Activated T-cell treated with anti-CD3 and anti-CD28 coated beads for 48 hours (primary cell): ENCODE data around the gene ADAM19.

Experiments
- DNase-seq: peaks from one replicate; pipeline ENCODE4 v3.0.0-alpha.2; 2020; ENCODE audit warnings: low read depth

Gene ADAM19

GRCh38 chr5:157575381-157576020, at the start of gene ADAM19:
Gene ADAM19 (minus strand): TSS chr5:157575775. CDS start chr5:157575696, 79 bp downstream.
- peak; percentile 51 for DNase-seq

GRCh38 chr5:157624144-157624543, 48.6 kb upstream of the ADAM19 start:
- DNase-seq, result no peak

GRCh38 chr5:157620776-157621175, 45.2 kb upstream of the ADAM19 start:
- DNase-seq, result no peak

- DNase-seq, result no peak
Observed at GRCh38 chr5:157618191-157618765, 42.7 kb upstream of the ADAM19 start.

GRCh38 chr5:157616785-157617184, 41.2 kb upstream of the ADAM19 start:
- no peak for DNase-seq

- no peak for DNase-seq
Observed at GRCh38 chr5:157613385-157614245, 38.0 kb upstream of the ADAM19 start.

- DNase-seq, result no peak
Observed at GRCh38 chr5:157612581-157612980, 37.0 kb upstream of the ADAM19 start.

- DNase-seq, result no peak
Observed at GRCh38 chr5:157611571-157612476, 36.2 kb upstream of the ADAM19 start.

- DNase-seq, result no peak
Observed at GRCh38 chr5:157610990-157611389, 35.4 kb upstream of the ADAM19 start.

- no peak for DNase-seq
Observed at GRCh38 chr5:157608972-157609565, 33.5 kb upstream of the ADAM19 start.

- peak; percentile 41 for DNase-seq
Observed at GRCh38 chr5:157607371-157608161, 32.0 kb upstream of the ADAM19 start.

- no peak for DNase-seq
Observed at GRCh38 chr5:157606046-157606445, 30.5 kb upstream of the ADAM19 start.

GRCh38 chr5:157603333-157604190, 28.0 kb upstream of the ADAM19 start:
- peak; percentile 47 for DNase-seq

- peak; percentile 38 for DNase-seq
Observed at GRCh38 chr5:157602505-157602904, 26.9 kb upstream of the ADAM19 start.

GRCh38 chr5:157600252-157600651, 24.7 kb upstream of the ADAM19 start:
- no peak for DNase-seq

- no peak for DNase-seq
Observed at GRCh38 chr5:157599565-157599964, 24.0 kb upstream of the ADAM19 start.

- DNase-seq, result no peak
Observed at GRCh38 chr5:157598350-157598936, 22.9 kb upstream of the ADAM19 start.

GRCh38 chr5:157597277-157597676, 21.7 kb upstream of the ADAM19 start:
- no peak for DNase-seq

GRCh38 chr5:157596487-157596886, 20.9 kb upstream of the ADAM19 start:
- peak; percentile 32 for DNase-seq
